ENCODE results near the gene FBXW7. TPM values are rescaled to one million over a fixed set of nuclear protein-coding genes. Genes with fewer than 3 reads are reported as not detected.

The FBXW7 gene
- total RNA-seq, 1 donor from 2014 or later = 61.1 TPM

- Histone ChIP-seq H3K4me1 (no peaks in the 10 kb centered on the region), H3K9me3 (no peaks in the 10 kb centered on the region), H3K36me3 (no peaks in the 10 kb centered on the region), H3K27ac (no peak overlapping the region), H3K4me3 (no peak overlapping the region), H3K27me3 (no peaks in the 10 kb centered on the region)
- no peak for DNase-seq (ENCODE audit: extremely low spot score in 2 of 2)
- intact Hi-C loops (cut with DNase I) = no loop called here
- no peak for TF ChIP-seq POLR2A (IDR thresholded peaks at IDR 0.05)
- no peak for TF ChIP-seq CTCF (IDR thresholded peaks at IDR 0.05)
- no peak for TF ChIP-seq POLR2AphosphoS5 (IDR thresholded peaks at IDR 0.05; ENCODE audit: insufficient read depth in 1 of 2, low read depth in 1 of 2)
Measured at GRCh38 chr4:152448038-152448707, 87.7 kb downstream of the FBXW7 start.

GRCh38 chr4:152443859-152444258 lies 92.0 kb downstream of the FBXW7 start:
- no peaks in the 10 kb centered on the region for H3K27me3 ChIP-seq
- no peaks in the 10 kb centered on the region for H3K4me1 ChIP-seq
- DNase-seq (ENCODE audit: extremely low spot score in 2 of 2) = no peak
- no peak for TF ChIP-seq POLR2A (IDR thresholded peaks at IDR 0.05)
- no peak for TF ChIP-seq POLR2AphosphoS5 (IDR thresholded peaks at IDR 0.05; ENCODE audit: insufficient read depth in 1 of 2, low read depth in 1 of 2)
- TF ChIP-seq CTCF (IDR thresholded peaks at IDR 0.05) = no peak
- H3K4me3 ChIP-seq = no peak overlapping the region
- H3K9me3 ChIP-seq = no peaks in the 10 kb centered on the region
- intact Hi-C loops (cut with DNase I) = no loop called here
- no peaks in the 10 kb centered on the region for H3K36me3 ChIP-seq
- no peak overlapping the region for H3K27ac ChIP-seq

GRCh38 chr4:152437561-152437960 lies 98.3 kb downstream of the FBXW7 start:
- DNase-seq (ENCODE audit: extremely low spot score in 2 of 2) = no peak
- Histone ChIP-seq H3K36me3 (no peaks in the 10 kb centered on the region), H3K27ac (no peak overlapping the region), H3K9me3 (no peaks in the 10 kb centered on the region), H3K27me3 (no peaks in the 10 kb centered on the region), H3K4me1 (no peaks in the 10 kb centered on the region), H3K4me3 (no peak overlapping the region)
- no peak for TF ChIP-seq POLR2A (IDR thresholded peaks at IDR 0.05)
- no peak for TF ChIP-seq POLR2AphosphoS5 (IDR thresholded peaks at IDR 0.05; ENCODE audit: insufficient read depth in 1 of 2, low read depth in 1 of 2)
- no peak for TF ChIP-seq CTCF (IDR thresholded peaks at IDR 0.05)
- intact Hi-C loops (cut with DNase I) = no loop called here

GRCh38 chr4:152436384-152436783 lies 99.5 kb downstream of the FBXW7 start:
- no peak for TF ChIP-seq CTCF (IDR thresholded peaks at IDR 0.05)
- intact Hi-C loops (cut with DNase I) = no loop called here
- no peaks in the 10 kb centered on the region for H3K27me3 ChIP-seq

GRCh38 chr4:152434011-152434410 lies 101.9 kb downstream of the FBXW7 start:
- H3K9me3 ChIP-seq = no peaks in the 10 kb centered on the region
- no peaks in the 10 kb centered on the region for H3K36me3 ChIP-seq
- intact Hi-C loops (cut with DNase I) = no loop called here
- no peak for TF ChIP-seq POLR2AphosphoS5 (IDR thresholded peaks at IDR 0.05; ENCODE audit: insufficient read depth in 1 of 2, low read depth in 1 of 2)
- no peak for TF ChIP-seq POLR2A (IDR thresholded peaks at IDR 0.05)
- H3K27ac ChIP-seq = no peak overlapping the region
- no peaks in the 10 kb centered on the region for H3K27me3 ChIP-seq
- no peak for DNase-seq (ENCODE audit: extremely low spot score in 2 of 2)
- H3K4me3 ChIP-seq = no peak overlapping the region
- no peaks in the 10 kb centered on the region for H3K4me1 ChIP-seq

More at GRCh38 chr4:152436384-152436783, 99.5 kb downstream of the FBXW7 start:
- Histone ChIP-seq H3K4me3 (no peak overlapping the region), H3K4me1 (no peaks in the 10 kb centered on the region), H3K9me3 (no peaks in the 10 kb centered on the region), H3K36me3 (no peaks in the 10 kb centered on the region), H3K27ac (no peak overlapping the region)
- no peak for DNase-seq (ENCODE audit: extremely low spot score in 2 of 2)
